Activated T-cell treated with anti-CD3 and anti-CD28 coated beads, Interleukin-2, amount 50 U/mL, for 1 hour (primary cell): ENCODE results near the gene HSPH1.
"Not testable (repeated sequence)": the region's sequence is repeated elsewhere in the genome, so short reads cannot be mapped to it uniquely, and the experiment has no call there.

Experiments used
- DNase-seq: peaks from one replicate; pipeline ENCODE4 v3.0.0-alpha.2; 2020

The HSPH1 gene

GRCh38 chr13:31124204-31124603 is 37.5 kb downstream of the HSPH1 start:
- DNase-seq: no peak

- no peak for DNase-seq
These were observed 39.0 kb downstream of the HSPH1 start for GRCh38 chr13:31122544-31123260.

DNA sequence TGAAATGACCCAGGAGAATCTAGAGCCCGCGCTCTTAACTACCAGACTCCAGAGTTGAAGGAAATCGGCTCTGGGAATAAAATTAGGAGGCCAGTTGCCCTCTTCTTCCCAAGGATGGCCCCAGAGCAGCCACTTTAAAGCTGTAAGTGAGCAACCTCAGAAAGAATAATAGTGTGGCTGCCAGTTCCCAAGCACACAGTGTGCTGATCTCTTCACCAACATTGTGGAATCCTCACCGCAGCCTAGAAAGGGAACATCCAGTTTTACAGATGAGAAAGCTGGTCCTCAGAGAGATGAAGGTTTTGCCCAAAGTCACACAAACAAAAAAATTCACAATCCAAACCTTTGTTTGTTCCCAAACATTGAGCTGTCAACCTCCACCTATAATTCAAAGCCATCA is 39.6 kb downstream of the HSPH1 start:
- no peak for DNase-seq

GRCh38 chr13:31121379-31122140 is 40.1 kb downstream of the HSPH1 start:
- DNase-seq: no peak

DNA sequence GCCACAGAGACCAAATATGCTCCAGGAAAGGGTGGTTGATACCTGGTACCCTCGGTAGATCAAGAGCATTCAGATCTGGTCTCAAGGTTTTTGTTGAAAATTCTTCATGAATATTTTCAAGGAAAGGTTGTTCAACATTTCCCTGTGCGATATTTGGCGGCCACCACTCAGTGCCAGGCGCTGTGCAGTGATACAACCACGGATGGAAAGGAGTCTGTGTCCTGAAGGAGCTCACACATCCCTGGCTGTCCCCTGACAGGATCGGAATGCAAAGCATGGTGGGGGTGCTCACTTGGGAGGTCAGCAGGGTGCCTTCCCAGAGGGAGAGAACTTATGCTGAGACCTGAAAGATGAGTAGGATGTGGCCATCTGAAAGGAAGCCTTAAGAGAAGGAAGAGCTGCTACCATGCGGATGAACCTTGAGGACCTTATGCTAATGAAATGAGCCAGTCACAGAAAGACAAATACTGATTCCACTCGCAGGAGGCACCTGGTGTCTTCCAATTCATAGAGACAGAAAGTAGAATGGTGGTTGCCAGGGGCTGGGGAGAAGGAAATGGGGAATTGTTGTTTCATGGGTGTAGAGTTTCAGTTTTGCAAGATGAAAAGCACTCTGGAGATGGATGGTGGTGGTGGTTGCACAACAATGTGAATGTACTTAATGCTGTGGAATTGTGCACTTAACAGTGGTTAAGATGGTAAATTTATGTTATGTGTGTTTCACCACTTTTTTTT is 41.6 kb downstream of the HSPH1 start:
- no peak for DNase-seq

GRCh38 chr13:31119526-31119925 is 42.2 kb downstream of the HSPH1 start:
- no peak for DNase-seq

- DNase-seq: no peak
These were observed 45.5 kb downstream of the HSPH1 start for GRCh38 chr13:31116224-31116623.

- no peak for DNase-seq
These were observed 46.1 kb downstream of the HSPH1 start for GRCh38 chr13:31115616-31116015.

DNA sequence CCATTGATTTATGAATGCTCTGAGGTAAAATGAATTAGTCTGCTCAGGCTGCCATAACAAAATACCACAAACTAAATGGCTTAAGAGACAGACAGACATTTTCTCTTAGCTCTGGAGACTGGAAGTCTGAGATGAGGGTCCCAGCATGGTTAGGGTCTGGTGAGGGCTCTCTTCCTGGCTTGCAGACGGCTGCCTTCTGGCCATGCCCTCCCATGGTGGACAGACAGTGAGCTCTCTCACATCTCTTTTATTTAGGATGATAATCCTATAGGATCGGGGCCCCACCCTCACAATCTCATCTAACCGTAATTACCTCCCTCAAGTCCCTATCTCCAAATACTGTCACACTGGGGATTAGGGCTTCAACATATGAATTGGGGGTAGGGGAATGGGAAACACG is 47.1 kb downstream of the HSPH1 start:
- no peak for DNase-seq

- DNase-seq: no peak
These were observed 50.6 kb downstream of the HSPH1 start for GRCh38 chr13:31111136-31111535.

- no peak for DNase-seq
These were observed 51.1 kb downstream of the HSPH1 start for GRCh38 chr13:31110617-31111016.

- no peak for DNase-seq
These were observed 51.5 kb downstream of the HSPH1 start for GRCh38 chr13:31110169-31110568.

- no peak for DNase-seq
These were observed 54.6 kb downstream of the HSPH1 start for GRCh38 chr13:31107109-31107508.

DNA sequence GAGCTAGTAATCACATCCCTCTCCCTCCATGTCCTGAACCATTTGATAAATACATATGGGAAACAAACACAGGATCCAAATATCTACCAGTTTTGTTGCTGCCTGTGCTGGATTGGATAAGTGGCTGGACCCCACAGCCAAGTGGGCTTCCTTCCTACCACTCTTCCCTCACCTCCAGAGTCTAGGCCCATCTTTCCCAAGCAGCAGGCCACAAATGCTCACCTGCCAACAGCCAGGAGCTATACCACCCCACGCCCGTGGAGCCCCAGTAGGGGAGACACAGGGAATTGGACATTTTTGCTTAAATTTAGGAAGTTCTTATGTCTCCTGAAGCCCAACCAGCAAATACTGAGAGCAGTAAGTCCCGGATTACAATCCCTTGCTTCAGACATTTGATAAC is 55.8 kb downstream of the HSPH1 start:
- no peak for DNase-seq

GRCh38 chr13:31105020-31105795 is 56.5 kb downstream of the HSPH1 start:
- DNase-seq: no peak

DNA sequence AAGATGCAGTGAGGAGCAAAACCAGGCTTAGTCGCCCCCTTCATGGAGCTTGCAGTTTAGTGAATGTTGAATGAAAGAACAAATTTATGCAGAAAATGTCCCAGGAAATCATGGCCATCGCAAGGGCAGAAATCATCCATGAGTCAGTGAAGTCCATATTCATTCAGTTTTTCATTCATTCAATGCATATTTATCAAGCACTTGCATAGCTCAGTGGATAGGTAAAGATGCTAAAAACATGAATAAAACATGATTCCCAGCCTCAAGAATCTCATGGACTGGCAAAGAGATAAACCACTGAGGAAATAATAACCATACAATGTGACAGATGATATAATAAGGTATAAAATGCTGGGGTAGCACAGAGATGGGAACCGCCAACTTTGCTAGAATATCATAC is 58.8 kb downstream of the HSPH1 start:
- DNase-seq: no peak

- no peak for DNase-seq
These were observed 60.1 kb downstream of the HSPH1 start for GRCh38 chr13:31101472-31102170.

- no peak for DNase-seq
These were observed 61.0 kb downstream of the HSPH1 start for GRCh38 chr13:31100721-31101120.

DNA sequence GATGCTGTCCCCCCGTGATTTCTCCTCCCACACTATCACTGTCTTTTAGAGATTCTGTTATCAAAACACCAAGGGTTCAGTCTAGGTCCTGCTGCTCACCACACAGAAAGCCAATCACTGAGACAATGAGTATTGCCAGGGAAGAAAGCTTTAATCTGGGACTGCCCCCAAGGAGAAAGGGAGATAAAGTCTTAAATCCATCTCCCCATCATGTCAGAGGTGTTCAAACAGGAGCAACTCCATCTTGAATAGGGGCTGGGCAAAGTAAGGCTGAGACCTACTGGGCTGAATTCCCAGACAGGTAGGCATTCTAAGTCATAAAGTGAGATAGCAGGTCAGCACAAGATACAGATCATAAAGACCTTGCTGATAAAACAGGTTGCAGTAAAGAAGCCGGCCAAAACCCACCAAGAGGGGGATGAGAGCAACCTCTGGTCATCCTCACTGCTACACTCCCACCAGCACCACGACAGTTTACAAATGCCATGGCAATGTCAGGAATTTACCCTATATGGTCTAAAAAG is 63.7 kb downstream of the HSPH1 start:
- not testable (repeated sequence) for DNase-seq

DNA sequence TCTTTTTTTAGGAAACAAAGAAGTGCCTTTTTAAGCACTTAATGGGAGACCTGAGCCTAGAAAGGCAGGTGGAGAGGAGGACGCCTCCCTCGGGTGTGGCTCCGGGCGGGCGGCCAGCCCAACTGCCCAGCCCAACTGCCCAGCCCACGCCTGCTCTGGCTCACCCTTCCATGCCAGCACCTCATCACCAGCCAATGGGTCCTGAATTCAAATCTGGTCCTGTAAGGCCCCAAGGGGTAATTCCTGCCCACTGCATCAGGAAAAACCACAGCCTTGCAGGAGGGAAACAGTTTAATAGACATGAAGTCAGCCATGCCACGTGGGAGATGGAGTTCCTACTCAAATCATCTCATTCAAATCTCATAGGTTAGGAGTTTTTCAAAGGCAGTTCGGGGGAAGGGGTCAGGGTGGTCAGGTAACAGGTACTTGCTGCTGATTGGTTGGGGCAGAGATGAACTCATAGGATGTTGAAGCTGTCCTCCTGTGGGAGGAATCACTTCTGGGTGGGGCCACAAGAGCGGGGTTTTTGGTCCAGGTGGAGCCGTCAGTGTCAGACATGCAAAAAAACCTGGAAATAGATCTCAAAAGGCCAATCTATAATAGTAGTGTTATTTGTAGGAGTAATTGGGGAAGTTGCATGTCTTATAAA is 64.9 kb downstream of the HSPH1 start:
- DNase-seq: no peak

GRCh38 chr13:31094331-31095015 is 67.2 kb downstream of the HSPH1 start:
- no peak for DNase-seq
